GM10266 (cell line): Measurements from ENCODE around the gene TUT4.

Experiments used
- DNase-seq: peaks from one replicate; pipeline ENCODE4 v3.0.0; 2012; ENCODE audit errors: extremely low spot score
- CTCF ChIP-seq: IDR thresholded peaks from 2 replicates; pipeline ENCODE4 v1.5.1; 2012; ENCODE audit warnings: mild to moderate bottlenecking, low read depth; ENCODE audit not compliant: control insufficient read depth, insufficient read depth; ENCODE audit errors: missing control alignments

TUT4 gene

GRCh38 chr1:52469108-52469507, 83.8 kb downstream of the TUT4 start:
- DNase-seq: no peak
- TF ChIP-seq CTCF: no peak

GRCh38 chr1:52463891-52464290, 89.0 kb downstream of the TUT4 start:
- no peak for TF ChIP-seq CTCF

GRCh38 chr1:52461821-52462220, 91.1 kb downstream of the TUT4 start:
- no peak for TF ChIP-seq CTCF
- no peak for DNase-seq

More at GRCh38 chr1:52463891-52464290, 89.0 kb downstream of the TUT4 start:
- no peak for DNase-seq

- DNase-seq: no peak
- no peak for TF ChIP-seq CTCF
Observed at GRCh38 chr1:52460694-52461093, 92.2 kb downstream of the TUT4 start.

- no peak for DNase-seq
- no peak for TF ChIP-seq CTCF
Observed at GRCh38 chr1:52455686-52456085, 97.2 kb downstream of the TUT4 start.

- TF ChIP-seq CTCF: no peak
- DNase-seq: no peak
Observed at GRCh38 chr1:52454779-52455178, 98.1 kb downstream of the TUT4 start.

- TF ChIP-seq CTCF: no peak
- no peak for DNase-seq
Observed at GRCh38 chr1:52454127-52454526, 98.8 kb downstream of the TUT4 start.
